Fibroblast of lung (primary cell): Measurements from ENCODE around the gene TMEM229A. TPM values are rescaled to one million over a fixed set of nuclear protein-coding genes. Genes with fewer than 3 reads are reported as not detected.

Experiments
- DNase-seq, 2 donors: peaks; one replicate each; pipeline versions ENCODE4 v3.0.0 to v3.0.0-alpha.2; 2010; ENCODE audit warnings: low read depth in 2 of 2
- H2AFZ ChIP-seq: 2 replicates; pipeline ENCODE4 v1.5.1; 2012; ENCODE audit warnings: low read length, control low read depth, inconsistent platforms
- H3K27ac ChIP-seq: 2 replicates; pipeline ENCODE4 v1.5.1; 2011; ENCODE audit warnings: low read length, control low read depth; ENCODE audit not compliant: insufficient read depth
- H3K27me3 ChIP-seq: 2 replicates; pipeline ENCODE4 v1.5.1; 2011; ENCODE audit warnings: mild to moderate bottlenecking, low read length; ENCODE audit not compliant: control insufficient read depth, insufficient read depth
- H3K36me3 ChIP-seq: 2 replicates; pipeline ENCODE4 v1.5.1; 2011; ENCODE audit warnings: low read length; ENCODE audit not compliant: control insufficient read depth, insufficient read depth
- H3K4me1 ChIP-seq: 2 replicates; pipeline ENCODE4 v1.5.1; 2011; ENCODE audit warnings: low read length; ENCODE audit not compliant: control insufficient read depth, insufficient read depth; ENCODE audit errors: extremely low read depth
- H3K4me2 ChIP-seq: 2 replicates; pipeline ENCODE4 v1.5.1; 2011; ENCODE audit warnings: low read length, control low read depth; ENCODE audit not compliant: insufficient read depth; ENCODE audit errors: extremely low read depth
- H3K4me3 ChIP-seq, 4 experiments: fragments of 200-600 bp in 1 of 4; sonication (generic) in 1 of 4; replicated peaks in 1 of 4; 2 replicates each; pipeline ENCODE4 v1.5.1; 2011 to 2016; ENCODE audit warnings: low read length in 4 of 4, low read depth in 3 of 4, mild to moderate bottlenecking in 3 of 4, control low read depth in 2 of 4, inconsistent platforms in 1 of 4, mixed read lengths in 1 of 4; ENCODE audit not compliant: insufficient read depth in 1 of 4; ENCODE audit errors: control extremely low read depth in 1 of 4
- H3K79me2 ChIP-seq: 2 replicates; pipeline ENCODE4 v1.5.1; 2012; ENCODE audit warnings: mild to moderate bottlenecking, low read length, inconsistent platforms; ENCODE audit not compliant: control insufficient read depth, insufficient read depth
- H3K9ac ChIP-seq: 2 replicates; pipeline ENCODE4 v1.5.1; 2011; ENCODE audit warnings: mild to moderate bottlenecking, low read length, control low read depth; ENCODE audit not compliant: insufficient read depth
- H3K9me3 ChIP-seq: 2 replicates; pipeline ENCODE4 v1.5.1; 2012; ENCODE audit warnings: low read depth, low read length; ENCODE audit not compliant: control insufficient read depth, insufficient read depth
- H4K20me1 ChIP-seq: 2 replicates; pipeline ENCODE4 v1.5.1; 2011; ENCODE audit warnings: low read length; ENCODE audit not compliant: control insufficient read depth, insufficient read depth; ENCODE audit errors: extremely low read depth
- EZH2 ChIP-seq: IDR thresholded peaks from 2 replicates; pipeline ENCODE4 v1.5.1; 2012; ENCODE audit warnings: low read length, control low read depth, mild to moderate bottlenecking; ENCODE audit errors: missing control alignments
- polyA plus RNA-seq, 2 donors: library from polyadenylated mRNA; depleted of rRNA in 1 of 2; stranded (reverse) in 1 of 2; unstranded in 1 of 2; fragments of >200 nt; gene quantifications; 2 replicates each; pipeline ENCODE4 v1.2.1, GENCODE V29; 2011 to 2012; ENCODE audit warnings: missing spikeins in 1 of 2
- total RNA-seq: library from RNA; depleted of rRNA; stranded (reverse); fragments of >200 nt; gene quantifications from 2 replicates; pipeline ENCODE4 v1.2.1, GENCODE V29; 2014
- TF ChIP-seq, protein P1 (sequence below), 2 donors: IDR thresholded peaks in 1 of 2; conservative IDR thresholded peaks in 1 of 2; 1 replicate in 1 of 2; 2 replicates in 1 of 2; pipeline ENCODE4 v1.5.1; 2011 to 2012; ENCODE audit warnings: low read length in 2 of 2, control low read depth in 1 of 2, inconsistent platforms in 1 of 2, low read depth in 1 of 2, mild to moderate bottlenecking in 1 of 2

The TMEM229A gene
- total and polyA plus RNA-seq, 2 donors (not counting 1 experiment from before 2014, with no cell fraction given): not detected

GRCh38 chr7:124060528-124060927, 27.7 kb upstream of the TMEM229A start:
- H3K4me3 ChIP-seq: no peak overlapping the region
- H3K27me3 ChIP-seq: no peaks in the 10 kb centered on the region
- H3K36me3 ChIP-seq: no peaks in the 10 kb centered on the region
- no peak overlapping the region for H2AFZ ChIP-seq
- no peak overlapping the region for H3K9ac ChIP-seq
- no peaks in the 10 kb centered on the region for H3K9me3 ChIP-seq
- no peak overlapping the region for H3K27ac ChIP-seq
- TF ChIP-seq, protein P1, sequence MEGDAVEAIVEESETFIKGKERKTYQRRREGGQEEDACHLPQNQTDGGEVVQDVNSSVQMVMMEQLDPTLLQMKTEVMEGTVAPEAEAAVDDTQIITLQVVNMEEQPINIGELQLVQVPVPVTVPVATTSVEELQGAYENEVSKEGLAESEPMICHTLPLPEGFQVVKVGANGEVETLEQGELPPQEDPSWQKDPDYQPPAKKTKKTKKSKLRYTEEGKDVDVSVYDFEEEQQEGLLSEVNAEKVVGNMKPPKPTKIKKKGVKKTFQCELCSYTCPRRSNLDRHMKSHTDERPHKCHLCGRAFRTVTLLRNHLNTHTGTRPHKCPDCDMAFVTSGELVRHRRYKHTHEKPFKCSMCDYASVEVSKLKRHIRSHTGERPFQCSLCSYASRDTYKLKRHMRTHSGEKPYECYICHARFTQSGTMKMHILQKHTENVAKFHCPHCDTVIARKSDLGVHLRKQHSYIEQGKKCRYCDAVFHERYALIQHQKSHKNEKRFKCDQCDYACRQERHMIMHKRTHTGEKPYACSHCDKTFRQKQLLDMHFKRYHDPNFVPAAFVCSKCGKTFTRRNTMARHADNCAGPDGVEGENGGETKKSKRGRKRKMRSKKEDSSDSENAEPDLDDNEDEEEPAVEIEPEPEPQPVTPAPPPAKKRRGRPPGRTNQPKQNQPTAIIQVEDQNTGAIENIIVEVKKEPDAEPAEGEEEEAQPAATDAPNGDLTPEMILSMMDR (conservative IDR thresholded peaks at IDR 0.05 in 1 of 2, IDR thresholded peaks at IDR 0.05 in 1 of 2; ENCODE audit: low read depth in 1 of 2, low read length in 2 of 2): no peak
- TF ChIP-seq EZH2: no peak
- no peak overlapping the region for H3K4me2 ChIP-seq
- no peak for DNase-seq
- no peaks in the 10 kb centered on the region for H3K4me1 ChIP-seq
- H4K20me1 ChIP-seq: no peaks in the 10 kb centered on the region
- H3K79me2 ChIP-seq: no peaks in the 10 kb centered on the region

DNA sequence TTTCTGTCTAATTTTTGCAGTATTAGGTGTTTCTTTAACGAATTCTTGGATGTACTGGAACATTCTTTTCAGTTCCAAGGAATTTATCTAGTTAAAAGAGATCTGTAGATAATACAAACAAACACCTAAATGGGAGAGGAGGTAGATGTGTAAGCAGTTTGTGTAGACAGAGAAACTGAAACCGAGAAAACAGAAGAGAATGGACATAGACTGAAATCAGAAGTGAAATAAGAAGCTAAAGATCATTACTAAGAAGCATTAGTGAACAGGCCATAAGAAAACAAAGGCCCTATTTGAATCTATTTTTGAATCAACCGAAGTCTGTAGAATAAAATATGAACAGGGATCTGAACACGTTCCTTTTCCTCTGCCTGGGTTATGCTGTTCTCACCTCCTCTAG, 26.5 kb upstream of the TMEM229A start:
- Histone ChIP-seq H3K9ac (no peak overlapping the region), H3K79me2 (no peaks in the 10 kb centered on the region), H3K4me3 (no peak overlapping the region), H3K27me3 (no peaks in the 10 kb centered on the region), H2AFZ (no peak overlapping the region), H4K20me1 (no peaks in the 10 kb centered on the region), H3K4me2 (no peak overlapping the region), H3K9me3 (no peaks in the 10 kb centered on the region), H3K27ac (no peak overlapping the region), H3K4me1 (no peaks in the 10 kb centered on the region), H3K36me3 (no peaks in the 10 kb centered on the region)
- DNase-seq: no peak
- TF ChIP-seq, protein P1 (conservative IDR thresholded peaks at IDR 0.05 in 1 of 2, IDR thresholded peaks at IDR 0.05 in 1 of 2; ENCODE audit: low read depth in 1 of 2, low read length in 2 of 2): no peak
- no peak for TF ChIP-seq EZH2

GRCh38 chr7:124058515-124058914, 25.6 kb upstream of the TMEM229A start:
- Histone ChIP-seq H3K27me3 (no peaks in the 10 kb centered on the region), H3K4me1 (no peaks in the 10 kb centered on the region), H3K4me2 (no peak overlapping the region), H3K36me3 (no peaks in the 10 kb centered on the region), H3K4me3 (no peak overlapping the region), H3K27ac (no peak overlapping the region), H4K20me1 (no peaks in the 10 kb centered on the region), H3K79me2 (no peaks in the 10 kb centered on the region), H3K9me3 (no peaks in the 10 kb centered on the region), H3K9ac (no peak overlapping the region), H2AFZ (no peak overlapping the region)
- TF ChIP-seq, protein P1 (conservative IDR thresholded peaks at IDR 0.05 in 1 of 2, IDR thresholded peaks at IDR 0.05 in 1 of 2; ENCODE audit: low read depth in 1 of 2, low read length in 2 of 2): no peak
- no peak for TF ChIP-seq EZH2
- DNase-seq: no peak
